Astrocyte of the cerebellum (primary cell): Measurements from ENCODE around the gene BCL2L14.

Source experiments
- DNase-seq: peaks from one replicate; pipeline ENCODE4 v3.0.0-alpha.2; 2011; ENCODE audit warnings: low read depth
- H3K4me3 ChIP-seq: 2 replicates; pipeline ENCODE4 v1.5.1; 2011; ENCODE audit warnings: mild to moderate bottlenecking, low read depth, low read length, moderate library complexity
- in situ Hi-C: cut with HindIII; loops from 2 replicates; pipeline ENCODE4 v1.10.0; 2017; ENCODE audit warnings: low sequenced_read_pairs
- TF ChIP-seq, protein P1 (sequence below): IDR thresholded peaks from 2 replicates; pipeline ENCODE4 v1.5.1; 2012; ENCODE audit warnings: low read length, low read depth, moderate library complexity, mild to moderate bottlenecking; ENCODE audit errors: missing control alignments

Gene BCL2L14

DNA sequence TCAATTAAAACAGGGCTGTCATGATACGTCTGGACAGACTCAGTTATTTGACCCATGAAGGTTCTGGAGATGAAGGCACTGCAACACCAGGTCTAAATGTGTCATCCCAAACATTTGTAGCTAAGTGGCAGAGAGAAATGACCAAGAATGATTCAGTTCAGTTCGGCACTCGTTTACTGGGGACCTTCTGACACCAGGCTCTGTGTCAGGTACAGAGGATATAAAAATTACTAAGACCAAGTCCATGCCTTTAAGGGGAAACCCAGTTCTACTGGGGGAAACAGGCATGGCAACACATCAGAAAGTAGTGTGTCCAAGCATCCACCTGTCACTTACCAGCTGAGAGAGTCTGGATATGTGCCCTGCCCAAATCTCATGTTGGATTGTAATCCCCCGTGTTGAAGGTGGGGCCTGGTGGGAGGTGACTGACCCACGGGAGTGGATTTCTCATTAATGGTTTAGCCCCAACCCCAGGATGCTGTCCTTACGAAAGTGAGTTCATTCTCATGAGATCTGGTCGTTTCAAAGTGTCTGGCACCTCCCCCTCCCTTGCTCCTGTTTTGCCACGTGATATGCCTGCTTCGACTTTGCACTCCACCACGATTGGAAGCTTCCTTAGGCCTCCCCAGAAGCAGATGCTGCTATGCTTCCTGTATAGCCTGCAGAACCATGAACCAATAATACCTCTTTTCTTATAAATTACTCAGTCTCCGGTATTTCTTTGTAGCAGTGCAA, 41.9 kb upstream of the BCL2L14 start:
- DNase-seq = no peak
- TF ChIP-seq, protein P1, sequence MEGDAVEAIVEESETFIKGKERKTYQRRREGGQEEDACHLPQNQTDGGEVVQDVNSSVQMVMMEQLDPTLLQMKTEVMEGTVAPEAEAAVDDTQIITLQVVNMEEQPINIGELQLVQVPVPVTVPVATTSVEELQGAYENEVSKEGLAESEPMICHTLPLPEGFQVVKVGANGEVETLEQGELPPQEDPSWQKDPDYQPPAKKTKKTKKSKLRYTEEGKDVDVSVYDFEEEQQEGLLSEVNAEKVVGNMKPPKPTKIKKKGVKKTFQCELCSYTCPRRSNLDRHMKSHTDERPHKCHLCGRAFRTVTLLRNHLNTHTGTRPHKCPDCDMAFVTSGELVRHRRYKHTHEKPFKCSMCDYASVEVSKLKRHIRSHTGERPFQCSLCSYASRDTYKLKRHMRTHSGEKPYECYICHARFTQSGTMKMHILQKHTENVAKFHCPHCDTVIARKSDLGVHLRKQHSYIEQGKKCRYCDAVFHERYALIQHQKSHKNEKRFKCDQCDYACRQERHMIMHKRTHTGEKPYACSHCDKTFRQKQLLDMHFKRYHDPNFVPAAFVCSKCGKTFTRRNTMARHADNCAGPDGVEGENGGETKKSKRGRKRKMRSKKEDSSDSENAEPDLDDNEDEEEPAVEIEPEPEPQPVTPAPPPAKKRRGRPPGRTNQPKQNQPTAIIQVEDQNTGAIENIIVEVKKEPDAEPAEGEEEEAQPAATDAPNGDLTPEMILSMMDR = no peak
- H3K4me3 ChIP-seq = no peak overlapping the region
- in situ Hi-C loops = loop anchor here (25.0 kb wide), 1 partner anchor 442 kb away; no protein-coding TSS in a partner anchor

DNA sequence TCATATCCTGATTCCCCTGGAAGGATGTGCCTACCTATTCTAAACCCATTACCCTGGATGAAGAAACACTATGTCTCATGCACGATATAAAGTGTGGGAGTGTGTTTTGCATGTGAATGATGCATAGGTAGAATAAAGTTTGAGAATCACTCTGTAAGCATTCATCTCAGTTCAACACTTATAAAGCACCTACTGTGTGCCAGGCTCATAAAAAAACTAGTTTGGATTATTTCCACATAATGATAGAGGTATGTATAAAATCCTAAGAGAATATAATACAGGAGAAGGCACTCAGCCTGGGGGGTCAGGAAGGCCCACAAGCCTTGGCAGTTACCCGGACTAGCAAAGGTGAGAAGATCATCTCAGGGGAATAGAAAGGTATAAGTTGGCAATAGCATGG, 41.1 kb upstream of the BCL2L14 start:
- H3K4me3 ChIP-seq = no peak overlapping the region
- in situ Hi-C loops = loop anchor here (25.0 kb wide), 1 partner anchor 442 kb away; no protein-coding TSS in a partner anchor
- no peak for DNase-seq
- TF ChIP-seq, protein P1 = no peak

DNA sequence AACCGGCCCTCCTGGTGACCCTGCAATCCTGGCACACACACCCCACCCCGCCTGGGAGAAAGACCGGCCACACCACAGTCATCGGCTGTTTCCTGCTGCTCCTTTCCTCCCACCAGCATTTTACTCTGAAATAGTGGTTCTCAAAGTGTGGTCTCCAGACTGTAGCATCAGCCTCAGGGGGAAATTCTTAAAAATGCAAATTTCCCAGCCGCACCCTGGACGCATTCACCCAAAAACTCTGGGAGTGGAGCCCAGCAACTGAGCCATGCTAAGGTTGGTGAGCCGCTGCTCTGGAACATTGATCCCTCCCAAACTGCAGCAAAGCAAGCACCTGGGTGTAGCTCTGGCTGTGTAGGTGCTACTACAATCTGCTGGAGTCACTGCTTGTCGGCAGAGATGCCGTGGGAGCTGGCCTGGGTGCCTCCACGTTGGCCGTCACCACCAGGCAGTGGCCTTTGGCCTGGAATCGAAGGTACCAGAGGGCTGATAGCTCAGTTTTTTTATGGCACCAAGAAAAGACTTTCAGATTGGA, 38.4 kb upstream of the BCL2L14 start:
- in situ Hi-C loops = loop anchor here (25.0 kb wide), 1 partner anchor 445 kb away; no protein-coding TSS in a partner anchor
- TF ChIP-seq, protein P1 = no peak
- DNase-seq = no peak
- no peak overlapping the region for H3K4me3 ChIP-seq

DNA sequence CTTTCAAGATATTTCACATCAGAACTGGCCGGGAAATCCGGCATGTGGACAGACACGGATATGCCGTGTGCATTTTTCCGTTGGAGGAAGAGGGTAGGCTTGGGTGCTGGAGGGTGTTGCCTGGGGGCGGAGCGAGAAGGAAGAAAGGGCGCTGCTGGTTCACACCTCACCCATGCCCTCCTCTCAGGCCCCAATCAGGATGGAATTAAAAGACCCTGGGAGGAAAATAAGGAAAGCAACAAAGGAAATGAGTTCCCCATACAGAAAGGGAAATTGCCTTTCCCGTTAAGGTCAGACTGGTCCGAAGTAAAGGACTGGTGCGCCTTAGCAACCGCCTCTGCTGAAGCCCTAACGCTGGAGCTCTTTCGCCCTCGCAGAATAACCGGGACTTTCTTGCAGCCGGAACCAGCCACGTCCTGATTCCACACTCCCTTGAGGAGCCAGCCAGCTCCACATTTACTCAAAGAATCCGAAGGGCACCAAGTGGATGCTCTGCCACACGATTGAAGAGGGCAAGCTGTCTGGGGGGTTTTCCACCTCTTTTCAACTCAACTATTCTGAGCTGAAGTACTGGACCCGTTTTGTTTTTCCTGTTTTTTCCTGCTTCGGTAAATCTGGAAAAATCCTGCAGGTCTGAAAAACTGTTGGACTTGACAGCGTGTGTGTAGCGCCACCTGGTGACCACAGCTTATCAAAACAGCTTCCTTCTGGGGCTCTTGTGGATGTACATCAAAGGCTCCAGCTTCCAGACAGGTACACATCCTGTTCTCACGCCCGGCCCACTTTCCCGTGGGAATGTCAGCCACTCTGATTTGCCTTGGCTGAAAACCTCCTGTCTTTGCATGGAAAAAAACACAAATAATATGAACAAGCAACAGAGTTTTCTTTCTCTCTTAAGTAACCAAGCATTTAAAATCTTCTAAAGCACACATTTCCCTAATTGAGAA, 37.6 kb upstream of the BCL2L14 start:
- TF ChIP-seq, protein P1 = peak; percentile 85
- in situ Hi-C loops = loop anchor here (25.0 kb wide), 1 partner anchor 446 kb away; no protein-coding TSS in a partner anchor
- peak; percentile 87 for DNase-seq
- H3K4me3 ChIP-seq = peak overlapping the region; percentile 28

DNA sequence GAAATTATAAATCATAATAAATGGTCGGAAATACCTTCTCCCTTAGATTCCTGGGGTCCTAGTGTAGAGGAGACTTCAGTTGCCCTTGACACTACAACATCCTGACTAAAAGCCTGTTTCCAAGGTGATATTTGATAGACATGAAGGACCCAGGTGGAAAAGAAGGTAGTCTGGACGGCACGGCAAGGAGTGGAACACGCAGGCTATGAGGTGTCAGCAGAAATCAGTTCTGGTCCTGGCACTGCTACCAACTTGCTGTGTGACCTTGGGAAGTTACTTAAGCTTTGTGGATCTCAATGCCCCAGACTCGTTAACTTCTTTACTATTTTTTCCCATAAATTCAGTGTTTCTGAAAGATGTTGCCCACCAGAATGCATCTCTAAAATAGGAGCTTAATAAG, 36.9 kb upstream of the BCL2L14 start:
- DNase-seq = no peak
- in situ Hi-C loops = loop anchor here (25.0 kb wide), 1 partner anchor 447 kb away; no protein-coding TSS in a partner anchor
- TF ChIP-seq, protein P1 = no peak
- no peak overlapping the region for H3K4me3 ChIP-seq

DNA sequence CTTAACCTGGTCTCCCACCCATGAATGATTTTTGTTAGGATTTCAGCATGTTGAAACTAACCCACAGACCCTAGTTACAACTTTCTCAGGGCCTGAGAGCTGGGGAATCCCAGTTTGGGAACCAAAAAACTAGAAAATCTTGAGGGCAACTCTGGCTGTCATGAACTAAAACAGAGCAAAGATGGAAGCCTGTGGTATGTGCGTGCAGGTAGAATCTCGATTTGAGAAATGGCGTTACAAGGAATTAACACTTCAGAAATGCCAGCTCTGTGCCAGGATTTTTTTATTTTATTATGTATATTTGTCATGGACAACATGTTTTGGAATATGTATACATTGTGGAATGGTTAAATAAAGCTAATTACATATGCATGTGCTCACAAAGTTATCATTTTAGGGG, 36.4 kb upstream of the BCL2L14 start:
- H3K4me3 ChIP-seq = no peak overlapping the region
- in situ Hi-C loops = loop anchor here (25.0 kb wide), 1 partner anchor 447 kb away; no protein-coding TSS in a partner anchor
- TF ChIP-seq, protein P1 = no peak
- DNase-seq = no peak
